Nephron progenitor cell (in vitro differentiated cells): Measurements from ENCODE around the gene GMPPA.

Experiments
- DNase-seq: peaks from one replicate; pipeline ENCODE4 v3.0.0; 2021
- H3K27ac Mint-ChIP-seq: 2 replicates; pipeline ENCODE4 v1.8.0; 2021; ENCODE audit warnings: mild to moderate bottlenecking, moderate library complexity, mixed read lengths
- H3K27me3 Mint-ChIP-seq: 2 replicates; pipeline ENCODE4 v1.8.0; 2021; ENCODE audit warnings: mild to moderate bottlenecking, low read depth, mixed read lengths; ENCODE audit not compliant: poor library complexity
- H3K36me3 Mint-ChIP-seq: 2 replicates; pipeline ENCODE4 v1.8.0; 2021; ENCODE audit warnings: low read depth, mixed read lengths
- H3K4me1 Mint-ChIP-seq: 2 replicates; pipeline ENCODE4 v1.8.0; 2021; ENCODE audit warnings: mixed read lengths
- H3K4me3 Mint-ChIP-seq: 2 replicates; pipeline ENCODE4 v1.8.0; 2021; ENCODE audit warnings: mild to moderate bottlenecking, moderate library complexity, mixed read lengths
- H3K9me3 Mint-ChIP-seq: 2 replicates; pipeline ENCODE4 v1.8.0; 2021; ENCODE audit warnings: mild to moderate bottlenecking, moderate library complexity, mixed read lengths
- TF ChIP-seq, protein P1 (sequence below): fragments of 200-600 bp; sonication (generic); IDR thresholded peaks from 2 replicates; pipeline ENCODE4 v1.5.0; 2021; ENCODE audit warnings: antibody characterized with exemption

GMPPA gene

DNA sequence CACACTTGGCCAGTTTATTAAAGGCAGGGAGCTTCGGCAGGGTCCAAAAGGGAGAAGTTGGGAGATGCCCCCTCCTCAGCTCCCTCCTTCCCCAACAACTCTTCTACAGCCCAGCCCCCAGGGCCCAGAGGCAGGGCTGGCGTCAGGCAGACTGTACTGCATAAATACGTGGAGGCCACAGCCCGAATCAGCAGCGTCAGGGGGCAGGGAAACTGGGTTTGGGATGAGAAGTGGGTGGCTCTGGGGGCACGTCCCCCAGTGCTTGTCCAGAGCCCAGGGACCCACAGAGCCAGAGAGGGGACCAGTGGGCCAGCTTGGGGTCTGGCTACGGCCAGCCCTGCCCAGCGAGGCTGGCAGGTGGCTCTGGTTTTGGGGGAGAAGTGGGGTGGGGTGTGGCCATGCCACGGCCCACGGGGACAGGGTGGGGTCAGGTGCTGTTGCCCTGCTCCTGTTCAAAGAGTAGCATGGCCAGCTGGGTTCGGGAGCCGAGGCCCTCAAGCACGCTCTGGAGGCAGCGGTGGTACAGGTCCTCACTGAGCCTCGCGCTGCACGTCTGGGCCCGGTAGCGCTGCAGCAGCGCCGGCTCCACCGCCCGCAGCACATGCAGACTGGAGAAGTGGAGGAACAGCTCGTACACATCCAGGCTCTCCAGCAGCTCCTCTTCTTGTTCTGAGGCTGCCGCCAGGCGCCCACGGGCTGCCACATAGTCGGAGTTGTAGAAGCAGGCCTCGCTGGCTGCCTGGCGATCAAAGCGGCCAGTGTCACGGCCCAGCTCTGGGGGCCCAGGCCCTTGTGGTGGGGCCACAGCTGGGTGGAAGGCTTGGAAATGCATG lies 40.5 kb downstream of the GMPPA start:
- TF ChIP-seq, protein P1, sequence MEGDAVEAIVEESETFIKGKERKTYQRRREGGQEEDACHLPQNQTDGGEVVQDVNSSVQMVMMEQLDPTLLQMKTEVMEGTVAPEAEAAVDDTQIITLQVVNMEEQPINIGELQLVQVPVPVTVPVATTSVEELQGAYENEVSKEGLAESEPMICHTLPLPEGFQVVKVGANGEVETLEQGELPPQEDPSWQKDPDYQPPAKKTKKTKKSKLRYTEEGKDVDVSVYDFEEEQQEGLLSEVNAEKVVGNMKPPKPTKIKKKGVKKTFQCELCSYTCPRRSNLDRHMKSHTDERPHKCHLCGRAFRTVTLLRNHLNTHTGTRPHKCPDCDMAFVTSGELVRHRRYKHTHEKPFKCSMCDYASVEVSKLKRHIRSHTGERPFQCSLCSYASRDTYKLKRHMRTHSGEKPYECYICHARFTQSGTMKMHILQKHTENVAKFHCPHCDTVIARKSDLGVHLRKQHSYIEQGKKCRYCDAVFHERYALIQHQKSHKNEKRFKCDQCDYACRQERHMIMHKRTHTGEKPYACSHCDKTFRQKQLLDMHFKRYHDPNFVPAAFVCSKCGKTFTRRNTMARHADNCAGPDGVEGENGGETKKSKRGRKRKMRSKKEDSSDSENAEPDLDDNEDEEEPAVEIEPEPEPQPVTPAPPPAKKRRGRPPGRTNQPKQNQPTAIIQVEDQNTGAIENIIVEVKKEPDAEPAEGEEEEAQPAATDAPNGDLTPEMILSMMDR = no peak
- Mint-ChIP-seq H3K9me3 (no peaks in the 10 kb centered on the region), H3K36me3 (peaks cover 6% of the 10 kb centered on the region), H3K4me1 (peaks cover 53% of the 10 kb centered on the region), H3K4me3 (no peak overlapping the region), H3K27ac (no peak overlapping the region), H3K27me3 (peaks cover 15% of the 10 kb centered on the region)
- no peak for DNase-seq

DNA sequence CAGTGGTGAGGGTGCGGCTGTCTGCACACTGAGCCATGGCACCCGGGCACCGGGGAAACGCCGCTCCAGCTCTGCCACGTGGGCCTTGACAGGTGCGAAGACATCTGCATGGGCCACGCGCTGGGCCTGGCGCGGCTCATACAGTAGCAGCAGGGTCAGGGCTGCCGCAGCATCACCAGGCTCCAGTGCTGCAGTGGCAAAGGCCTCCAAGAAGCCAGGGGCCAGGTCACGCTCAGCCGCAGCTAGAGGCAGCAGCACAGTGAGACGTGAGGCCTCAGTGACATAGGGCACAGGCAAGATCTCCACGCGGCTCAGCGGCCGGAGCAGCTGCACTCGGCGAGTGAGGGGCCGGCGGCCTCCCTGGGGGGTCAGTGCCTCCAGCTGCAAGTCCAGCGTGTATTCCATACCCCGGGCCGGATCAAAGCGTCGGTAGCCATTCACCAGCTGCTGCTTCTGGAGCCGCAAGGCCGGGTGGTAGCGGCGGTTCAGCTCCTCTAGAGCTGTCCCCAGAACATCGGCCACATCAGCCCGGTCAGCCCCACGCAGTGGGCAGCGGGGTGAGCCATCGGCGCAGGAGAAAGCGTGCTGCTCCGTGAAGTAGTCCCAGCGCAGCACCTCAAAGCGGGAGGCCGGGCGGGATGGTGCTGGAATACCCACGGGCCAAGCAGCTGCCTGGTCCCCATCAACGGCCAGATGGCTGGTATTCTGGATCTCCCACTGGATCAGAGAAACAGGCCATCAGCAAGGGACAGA lies 41.4 kb downstream of the GMPPA start:
- Mint-ChIP-seq H3K27ac (no peak overlapping the region), H3K36me3 (peaks cover 6% of the 10 kb centered on the region), H3K4me1 (peaks cover 61% of the 10 kb centered on the region), H3K27me3 (peaks cover 24% of the 10 kb centered on the region), H3K9me3 (no peaks in the 10 kb centered on the region), H3K4me3 (no peak overlapping the region)
- no peak for DNase-seq
- TF ChIP-seq, protein P1 = no peak

DNA sequence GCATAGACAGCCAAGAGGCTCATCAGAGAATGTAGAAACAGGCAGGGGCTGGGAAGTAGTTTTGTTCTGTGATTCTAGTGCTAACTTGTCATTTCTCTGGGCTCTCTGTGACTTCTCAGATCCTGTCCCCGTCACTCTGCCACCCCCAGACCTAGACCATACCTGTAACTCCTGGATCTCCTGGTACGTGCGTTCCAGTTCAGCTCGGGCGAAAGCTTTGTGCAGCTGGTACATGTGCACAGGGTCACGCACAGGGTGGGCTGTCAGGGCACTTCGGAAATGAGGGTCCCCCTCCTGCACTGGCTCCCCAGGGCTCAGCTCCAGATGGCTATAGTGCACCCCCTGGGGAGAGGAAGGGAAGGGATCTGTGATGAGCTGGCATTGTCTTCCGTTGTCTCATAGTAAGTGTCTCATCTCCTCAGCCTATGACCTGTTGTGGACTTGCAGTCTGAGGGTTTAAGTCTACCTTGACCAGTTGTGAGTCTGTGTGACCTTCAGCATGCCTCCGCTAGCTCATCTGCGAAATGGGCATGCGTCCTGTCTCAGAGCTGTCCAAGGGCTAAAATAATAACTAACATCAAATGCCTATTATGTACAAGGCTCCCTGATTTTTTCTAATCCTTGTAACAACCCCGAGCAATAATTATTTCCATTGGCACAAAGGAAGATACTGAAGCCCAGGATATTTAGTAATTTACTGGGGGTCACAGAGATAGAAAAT lies 42.3 kb downstream of the GMPPA start:
- no peak overlapping the region for H3K27ac Mint-ChIP-seq
- no peaks in the 10 kb centered on the region for H3K9me3 Mint-ChIP-seq
- peaks cover 6% of the 10 kb centered on the region for H3K36me3 Mint-ChIP-seq
- H3K4me3 Mint-ChIP-seq = no peak overlapping the region
- DNase-seq = no peak
- TF ChIP-seq, protein P1 = no peak
- H3K27me3 Mint-ChIP-seq = peaks cover 29% of the 10 kb centered on the region
- peaks cover 54% of the 10 kb centered on the region for H3K4me1 Mint-ChIP-seq

DNA sequence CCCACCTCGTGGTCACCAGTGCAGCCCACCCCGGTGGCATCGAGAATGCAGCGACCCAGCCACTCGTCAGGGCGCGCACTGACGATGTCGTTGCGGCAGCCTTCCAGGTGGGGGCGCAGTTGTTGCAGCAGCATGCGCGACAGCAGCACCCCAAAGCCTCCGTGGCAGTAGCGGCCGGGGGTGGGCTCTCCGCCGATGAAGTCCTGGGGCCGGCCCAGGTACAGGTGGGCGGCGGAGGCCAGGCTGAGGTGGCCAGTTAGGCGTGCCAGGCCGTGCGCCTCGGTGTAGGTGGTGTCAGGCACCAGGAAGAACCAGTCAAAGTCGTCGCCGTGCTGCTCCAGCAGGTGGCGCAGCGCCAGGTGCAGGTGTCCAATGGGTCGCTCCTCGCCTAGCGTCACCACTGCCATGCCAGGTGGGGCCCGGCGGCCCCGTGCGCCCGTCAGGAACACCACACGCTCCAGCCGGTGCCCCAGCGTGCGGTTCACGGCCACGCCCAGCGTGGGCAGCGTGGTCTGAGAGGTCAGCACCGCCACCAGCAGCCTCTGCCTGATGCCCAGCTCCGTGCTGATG lies 43.0 kb downstream of the GMPPA start:
- H3K4me1 Mint-ChIP-seq = peaks cover 49% of the 10 kb centered on the region
- H3K4me3 Mint-ChIP-seq = peak overlapping the region; percentile 85
- peaks cover 6% of the 10 kb centered on the region for H3K36me3 Mint-ChIP-seq
- no peak overlapping the region for H3K27ac Mint-ChIP-seq
- DNase-seq = peak; percentile 87
- H3K27me3 Mint-ChIP-seq = peaks cover 36% of the 10 kb centered on the region
- no peaks in the 10 kb centered on the region for H3K9me3 Mint-ChIP-seq
- TF ChIP-seq, protein P1 = peak; percentile 99

DNA sequence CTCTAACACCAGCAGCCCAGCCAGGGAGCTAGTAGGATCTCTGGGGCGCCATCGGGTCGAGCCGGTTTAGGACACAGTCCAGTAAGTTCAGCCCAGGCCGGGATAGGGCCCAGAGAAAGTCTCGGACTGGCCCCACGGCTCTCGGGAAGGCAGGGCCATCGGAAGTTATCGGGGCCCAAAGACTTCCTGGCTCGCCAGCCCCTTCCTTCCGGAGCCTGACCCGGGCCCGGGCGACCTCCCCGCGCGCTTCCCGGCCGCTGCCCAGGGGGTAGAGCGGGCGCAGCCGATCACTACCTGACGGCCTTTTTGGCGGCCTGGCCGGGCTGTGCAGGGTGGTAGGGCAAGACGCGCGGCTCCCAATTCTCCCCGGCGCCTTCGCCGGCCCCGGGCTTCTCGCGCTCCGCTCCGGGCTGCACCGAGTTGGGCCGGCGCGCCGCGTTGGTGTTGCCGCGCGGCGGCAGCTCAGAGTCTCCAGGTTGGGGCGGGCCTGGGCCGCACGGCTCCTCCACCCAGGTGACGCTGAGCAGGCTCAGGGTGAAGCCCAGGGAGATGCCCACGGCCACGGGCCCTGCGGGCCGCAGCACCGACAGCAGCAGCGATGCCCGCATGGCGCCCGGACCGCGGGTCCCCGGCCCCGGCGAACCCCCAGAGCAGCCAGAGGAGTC lies 44.4 kb downstream of the GMPPA start:
- peaks cover 44% of the 10 kb centered on the region for H3K27me3 Mint-ChIP-seq
- H3K36me3 Mint-ChIP-seq = peaks cover 6% of the 10 kb centered on the region
- TF ChIP-seq, protein P1 = no peak
- no peak overlapping the region for H3K27ac Mint-ChIP-seq
- H3K4me1 Mint-ChIP-seq = peaks cover 36% of the 10 kb centered on the region
- H3K9me3 Mint-ChIP-seq = no peaks in the 10 kb centered on the region
- peak; percentile 56 for DNase-seq
- peak overlapping the region; percentile 85 for H3K4me3 Mint-ChIP-seq
